Endothelial cell of umbilical vein (primary cell): ENCODE measurements around the gene RAI1. TPM values are rescaled to one million over a fixed set of nuclear protein-coding genes. Genes with fewer than 3 reads are reported as not detected.
"Not testable (repeated sequence)": the region's sequence is repeated elsewhere in the genome, so short reads cannot be mapped to it uniquely, and the experiment has no call there.

Source experiments
- BruUV-seq: library from RNA; stranded (reverse); fragments of 400-500 nt; replicated peaks from 2 replicates; lab custom pipeline; 2021; lab: Mats Ljungman, UMichigan
- CTCF ChIA-PET: fragments of 300-600, 350-600 bp; sonication (Branson Sonifier 250); formaldehyde crosslinking; loops from one replicate; lab custom pipeline; 2021; ENCODE audit warnings: antibody characterized with exemption, inconsistent platforms; lab: Charles Lee
- POLR2A ChIA-PET: fragments of 300-600, 350-600 bp; sonication (Branson Sonifier 250); formaldehyde crosslinking; loops from one replicate; lab custom pipeline; 2021; ENCODE audit warnings: antibody characterized with exemption, inconsistent platforms; lab: Charles Lee
- DNase-seq: peaks from one replicate; pipeline ENCODE4 v3.0.0-alpha.2; 2011; ENCODE audit warnings: low read depth, low spot score
- FAIRE-seq: peaks from 2 replicates; lab custom pipeline; 2011; peaks lifted over from hg19 to GRCh38; lab: Jason Lieb, UNC
- H2AFZ ChIP-seq: 2 replicates; pipeline ENCODE4 v1.6.0; 2012; ENCODE audit warnings: low read depth, low read length, control low read depth, inconsistent platforms
- H3K27ac ChIP-seq: 2 replicates; pipeline ENCODE4 v1.5.1; 2011; ENCODE audit warnings: low read depth, mild to moderate bottlenecking, control low read depth, low read length, moderate library complexity; ENCODE audit not compliant: insufficient read depth
- H3K27me3 ChIP-seq, 2 experiments: 2 replicates each; pipeline versions ENCODE4 v1.6.0 to v1.6.1; 2011; ENCODE audit warnings: low read length in 2 of 2, mixed read lengths in 1 of 2; ENCODE audit not compliant: control insufficient read depth in 2 of 2, insufficient read depth in 2 of 2
- H3K36me3 ChIP-seq, 2 experiments: 2 replicates in 1 of 2; 3 replicates in 1 of 2; pipeline ENCODE4 v1.5.1; 2011; ENCODE audit warnings: low read length in 2 of 2, mild to moderate bottlenecking in 1 of 2, moderate library complexity in 1 of 2; ENCODE audit not compliant: control insufficient read depth in 2 of 2, insufficient read depth in 2 of 2; ENCODE audit errors: extremely low read depth in 1 of 2
- H3K4me1 ChIP-seq: 3 replicates; pipeline ENCODE4 v1.5.1; 2011; ENCODE audit warnings: mild to moderate bottlenecking, low read length; ENCODE audit not compliant: control insufficient read depth, insufficient read depth; ENCODE audit errors: extremely low read depth
- H3K4me2 ChIP-seq: 2 replicates; pipeline ENCODE4 v1.6.1; 2011; ENCODE audit warnings: low read length, control low read depth, mixed read lengths; ENCODE audit not compliant: insufficient read depth
- H3K4me3 ChIP-seq, 3 experiments: fragments of 200-600 bp in 1 of 3; sonication (generic), shearing (Covaris generic) in 1 of 3; replicated peaks in 1 of 3; 2 replicates each; pipeline ENCODE4 v1.5.1; 2011 to 2016; ENCODE audit warnings: control low read depth in 3 of 3, low read length in 3 of 3, mild to moderate bottlenecking in 2 of 3, inconsistent platforms in 1 of 3, low read depth in 1 of 3, moderate library complexity in 1 of 3; ENCODE audit not compliant: insufficient read depth in 1 of 3
- H3K79me2 ChIP-seq: 2 replicates; pipeline ENCODE4 v1.6.0; 2012; ENCODE audit warnings: low read length, inconsistent platforms; ENCODE audit not compliant: control insufficient read depth, insufficient read depth
- H3K9ac ChIP-seq: replicated peaks from 2 replicates; pipeline ENCODE3; 2011; ENCODE audit warnings: low read length, control low read depth; ENCODE audit not compliant: insufficient read depth; ENCODE audit errors: extremely low read depth
- H3K9me1 ChIP-seq: replicated peaks from 3 replicates; pipeline ENCODE4 v1.6.0; 2011; ENCODE audit warnings: mild to moderate bottlenecking, low read length; ENCODE audit not compliant: control insufficient read depth, insufficient read depth; ENCODE audit errors: extremely low read depth
- H3K9me3 ChIP-seq: replicated peaks from 2 replicates; pipeline ENCODE4 v1.5.1; 2012; ENCODE audit warnings: low read length, inconsistent platforms; ENCODE audit not compliant: control insufficient read depth, insufficient read depth
- H4K20me1 ChIP-seq: replicated peaks from 2 replicates; pipeline ENCODE3; 2011; ENCODE audit warnings: mild to moderate bottlenecking, low read length; ENCODE audit not compliant: control insufficient read depth, insufficient read depth; ENCODE audit errors: extremely low read depth
- CTCF ChIP-seq, 2 donors: IDR thresholded peaks; 1 replicate in 1 of 2; 2 replicates in 1 of 2; pipeline ENCODE4 v1.5.1; 2011; ENCODE audit warnings: low read length in 2 of 2, mild to moderate bottlenecking in 2 of 2, moderate library complexity in 2 of 2, control low read depth in 1 of 2, inconsistent platforms in 1 of 2, low read depth in 1 of 2; ENCODE audit not compliant: insufficient read depth in 1 of 2; ENCODE audit errors: extremely low read depth in 1 of 2
- EZH2 ChIP-seq: IDR thresholded peaks from 2 replicates; pipeline ENCODE4 v1.6.1; 2012; ENCODE audit warnings: borderline replicate concordance, low read depth, mild to moderate bottlenecking, moderate library complexity, low read length, inconsistent platforms; ENCODE audit not compliant: severe bottlenecking
- FOS ChIP-seq: IDR thresholded peaks from 2 replicates; pipeline ENCODE4 v1.6.1; 2011; ENCODE audit warnings: mild to moderate bottlenecking, low read length, moderate library complexity, borderline replicate concordance; ENCODE audit not compliant: insufficient read depth
- GATA2 ChIP-seq: IDR thresholded peaks from 2 replicates; pipeline ENCODE4 v1.7.0; 2011; ENCODE audit warnings: low read depth, mild to moderate bottlenecking, moderate library complexity, mixed read lengths, low read length; ENCODE audit not compliant: insufficient read length, insufficient read depth
- JUN ChIP-seq: IDR thresholded peaks from 2 replicates; pipeline ENCODE4 v1.6.1; 2011; ENCODE audit warnings: borderline replicate concordance, low read depth; ENCODE audit not compliant: insufficient read length, insufficient read depth
- MAX ChIP-seq: IDR thresholded peaks from 2 replicates; pipeline ENCODE4 v1.6.1; 2011; ENCODE audit not compliant: insufficient read depth, insufficient read length
- MYC ChIP-seq: IDR thresholded peaks from one replicate; pipeline ENCODE4 v1.6.1; 2011; ENCODE audit warnings: mild to moderate bottlenecking, low read depth, low read length
- POLR2A ChIP-seq: IDR thresholded peaks from 2 replicates; pipeline ENCODE4 v1.6.1; 2012; ENCODE audit warnings: low read depth, mild to moderate bottlenecking, control low read depth, low read length
- POLR2AphosphoS5 ChIP-seq: IDR thresholded peaks from 2 replicates; pipeline ENCODE4 v1.6.1; 2012; ENCODE audit warnings: low read depth, mild to moderate bottlenecking, control low read depth, low read length, moderate library complexity; ENCODE audit not compliant: insufficient read depth
- dilution Hi-C: fragments of 300-500 bp; cut with MboI; formaldehyde crosslinking; loops from one replicate; pipeline ENCODE4 v1.15.0; 2019; ENCODE audit warnings: low sequenced_read_pairs; ENCODE audit not compliant: extremely low pct_ligation_motif_present
- intact Hi-C: fragments of 100-400 bp; cut with micrococcal nuclease; formaldehyde crosslinking; loops from one replicate; pipeline ENCODE4 v1.10.0; 2022
- polyA plus RNA-seq, 4 experiments: library from polyadenylated mRNA; depleted of rRNA in 3 of 4; stranded (reverse) in 3 of 4; unstranded in 1 of 4; fragments of >200 nt; gene quantifications; 2 replicates each; pipeline versions ENCODE4 v1.2.1 to v1.2.3, GENCODE V29; 2011 to 2012; ENCODE audit warnings: missing spikeins in 1 of 4
- total RNA-seq: library from RNA; stranded (reverse); gene quantifications from 2 replicates; pipeline ENCODE4 v1.2.3, GENCODE V29; 2021

Gene RAI1
- total and polyA plus RNA-seq, 2 donors (not counting 3 experiments of a cell fraction or from before 2014, with no cell fraction given) = 7.8 to 43.3 TPM

DNA sequence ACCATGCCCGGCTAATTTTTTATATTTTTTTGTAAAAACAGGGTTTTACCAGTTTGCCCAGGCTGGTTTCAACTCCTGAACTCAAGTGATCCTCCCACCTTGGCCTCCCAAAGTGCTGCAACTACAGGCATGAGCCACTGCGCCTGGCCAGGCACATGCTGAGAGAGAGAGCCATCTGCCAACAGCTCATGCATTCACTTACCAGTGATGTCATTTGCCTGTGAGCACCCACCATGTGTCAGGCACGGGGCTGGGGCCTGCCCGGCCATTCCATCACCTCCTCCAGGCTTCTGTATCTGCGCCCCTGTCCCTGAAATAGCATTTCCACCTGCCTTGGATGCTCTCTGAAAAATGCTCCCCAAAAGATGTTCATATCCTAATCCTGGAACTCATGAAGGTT, 46.1 kb upstream of the RAI1 start:
- Histone ChIP-seq H3K27me3 (no peaks in the 10 kb centered on the region), H3K9me3 (no peaks in the 10 kb centered on the region), H3K9me1 (no peaks in the 10 kb centered on the region), H3K36me3 (no peaks in the 10 kb centered on the region), H3K4me1 (no peaks in the 10 kb centered on the region), H3K27ac (no peak overlapping the region), H3K4me2 (no peak overlapping the region), H2AFZ (no peak overlapping the region), H3K9ac (no peak overlapping the region), H3K79me2 (no peaks in the 10 kb centered on the region), H3K4me3 (no peak overlapping the region), H4K20me1 (no peaks in the 10 kb centered on the region)
- ChIA-PET CTCF (interaction anchor here (1.6 kb wide), 1 partner anchor 21 kb away, joined by 5 read pairs; no protein-coding TSS in a partner anchor), POLR2A (no interaction called here)
- DNase-seq = no peak
- dilution Hi-C loops = no loop called here
- no peak for FAIRE-seq
- BruUV-seq = no TSS peak
- intact Hi-C loops = no loop called here
- no peak for TF ChIP-seq GATA2
- no peak for TF ChIP-seq POLR2AphosphoS5
- no peak for TF ChIP-seq POLR2A
- no peak for TF ChIP-seq MYC
- TF ChIP-seq FOS = no peak
- TF ChIP-seq JUN = no peak
- no peak for TF ChIP-seq CTCF (IDR thresholded peaks at IDR 0.05; ENCODE audit: extremely low read depth in 1 of 2, insufficient read depth in 1 of 2, low read depth in 1 of 2, low read length in 2 of 2)
- no peak for TF ChIP-seq EZH2
- no peak for TF ChIP-seq MAX

DNA sequence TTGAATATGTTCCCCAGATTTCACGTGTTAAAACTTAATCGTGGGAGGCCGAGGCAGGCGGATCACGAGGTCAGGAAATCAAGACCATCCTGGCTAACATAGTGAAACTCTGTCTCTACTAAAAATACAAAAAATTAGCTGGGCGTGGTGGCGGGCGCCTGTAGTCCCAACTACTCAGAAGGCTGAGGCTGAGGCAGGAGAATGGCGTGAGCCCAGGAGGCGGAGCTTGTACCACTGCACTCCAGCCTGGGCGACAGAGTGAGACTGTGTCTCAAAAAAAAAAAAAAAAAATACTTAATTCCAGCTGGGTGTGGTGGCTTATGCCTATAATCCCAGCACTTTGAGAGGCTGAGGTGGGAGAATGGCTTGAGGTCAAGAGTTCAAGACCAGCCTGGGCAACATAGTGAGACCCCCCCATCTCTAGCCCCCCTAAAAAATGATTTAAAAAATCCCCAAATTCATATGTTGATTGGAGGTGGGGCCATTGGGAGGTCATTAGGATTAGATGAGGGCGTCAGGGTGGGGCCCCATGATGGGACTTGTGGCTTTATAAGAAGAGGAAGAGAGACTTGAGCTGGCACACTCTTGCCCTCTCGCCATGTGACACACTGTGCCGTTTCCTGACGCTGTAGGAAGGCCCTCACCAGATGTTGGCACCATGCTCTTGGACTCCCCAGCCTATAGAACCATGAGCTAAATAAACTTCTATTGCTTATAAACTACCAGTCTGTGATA, 45.6 kb upstream of the RAI1 start:
- POLR2A ChIA-PET, H3K79me2 ChIP-seq, H3K27ac ChIP-seq, intact Hi-C loops, FAIRE-seq, H3K27me3 ChIP-seq, BruUV-seq, H3K4me3 ChIP-seq, H3K9ac ChIP-seq, H3K9me1 ChIP-seq, H3K4me2 ChIP-seq, H4K20me1 ChIP-seq, H3K4me1 ChIP-seq, DNase-seq, H2AFZ ChIP-seq, H3K9me3 ChIP-seq, H3K36me3 ChIP-seq, dilution Hi-C loops: not testable (repeated sequence)
- CTCF ChIA-PET = interaction anchor here (1.6 kb wide), 2 partner anchors 139 to 281 kb away, joined by 4 read pairs; no protein-coding TSS in a partner anchor
